H54 (cell line): Measurements from ENCODE around the gene PCED1B.

Source experiments
- DNase-seq: peaks from one replicate; pipeline ENCODE4 v3.0.0; 2011; ENCODE audit warnings: low spot score, mixed read lengths; ENCODE audit not compliant: insufficient read length
- FAIRE-seq: peaks from 3 replicates; lab custom pipeline; 2011; peaks lifted over from hg19 to GRCh38; lab: Jason Lieb, UNC
- POLR2A ChIP-seq: IDR thresholded peaks from 2 replicates; pipeline ENCODE4 v1.6.1; 2011; ENCODE audit warnings: low read depth, mild to moderate bottlenecking, low read length

PCED1B gene

DNA sequence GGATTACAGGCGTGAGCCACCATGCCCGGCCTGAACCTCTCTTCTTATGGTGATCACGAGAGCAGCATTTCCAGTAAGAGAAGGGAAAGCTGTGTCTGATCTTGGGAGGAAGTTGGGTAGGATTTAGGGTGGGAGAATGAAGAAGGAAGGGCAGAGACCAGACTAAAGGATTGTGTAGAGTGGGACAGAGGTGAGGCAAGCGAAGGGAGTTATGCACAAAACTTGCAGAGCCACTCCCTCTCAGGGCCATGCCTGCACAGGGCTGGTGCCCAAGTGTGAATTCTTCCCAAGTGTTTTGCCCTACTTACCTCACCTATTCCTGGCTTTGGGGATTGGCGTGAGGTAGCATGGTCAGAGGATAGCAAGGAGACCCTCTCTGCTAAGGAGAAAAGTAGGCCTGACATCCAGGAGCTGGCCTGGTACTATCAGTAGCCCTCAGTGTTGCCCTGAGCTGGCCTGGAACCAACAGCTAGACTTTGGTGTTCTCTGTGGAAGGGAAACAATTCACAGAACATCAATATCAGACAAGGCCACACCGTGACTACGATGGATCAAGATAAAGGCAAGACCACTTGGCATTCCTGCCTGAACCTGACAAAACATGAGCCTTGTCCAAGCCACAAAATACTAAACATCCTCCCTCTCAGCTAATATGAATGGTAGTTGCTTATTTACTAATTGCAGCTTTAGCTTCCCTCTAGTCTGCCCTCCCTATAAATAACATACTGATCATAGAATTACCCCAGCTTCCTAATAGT is 201.3 kb downstream of the PCED1B start:
- TF ChIP-seq POLR2A: no peak
- FAIRE-seq: no peak

DNA sequence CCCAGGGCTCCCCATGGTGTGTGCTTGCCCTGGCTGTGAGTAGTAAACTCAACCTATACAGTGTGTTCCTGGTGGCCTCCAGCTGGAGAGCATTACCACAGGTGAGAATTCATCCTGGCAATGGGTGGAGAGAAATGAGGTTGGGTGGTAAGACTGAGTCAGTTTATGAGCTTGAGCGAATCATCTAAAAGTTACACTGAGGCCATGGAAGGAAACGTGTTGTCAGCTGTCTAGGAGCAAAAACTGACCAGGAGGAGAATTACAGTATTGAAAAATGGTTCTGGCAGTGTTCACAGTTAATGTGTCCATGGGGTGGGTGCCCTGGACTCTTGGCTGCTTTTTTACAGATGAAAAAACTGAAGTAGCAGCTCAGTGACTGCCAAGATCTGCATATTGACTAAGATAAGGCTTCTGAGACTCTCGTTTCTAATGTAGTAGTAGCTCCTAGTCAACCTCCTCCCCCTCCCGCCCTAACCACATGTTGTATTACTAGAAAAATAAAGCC is 202.3 kb downstream of the PCED1B start:
- TF ChIP-seq POLR2A: no peak
- DNase-seq: no peak
- FAIRE-seq: no peak

More for the DNA sequence above, 201.3 kb downstream of the PCED1B start:
- no peak for DNase-seq

DNA sequence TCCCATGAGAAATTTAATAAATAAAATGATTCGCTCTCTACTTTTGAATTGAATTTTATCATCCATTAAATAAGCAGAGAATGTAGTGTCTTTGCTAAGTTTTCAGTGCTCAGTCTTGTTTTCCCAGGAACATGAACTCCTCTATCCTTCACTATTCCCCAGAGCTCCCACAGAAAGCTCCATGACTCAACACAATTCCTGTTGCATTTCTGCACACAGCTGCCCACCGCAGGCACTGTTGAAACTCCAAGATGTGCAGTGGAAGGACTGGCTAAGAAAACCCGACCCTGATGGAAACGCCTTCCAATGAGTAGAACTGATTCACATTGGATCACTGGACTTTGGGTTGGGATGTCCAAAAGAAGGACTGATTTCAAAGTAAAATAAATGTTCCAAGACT is 202.8 kb downstream of the PCED1B start:
- no peak for TF ChIP-seq POLR2A
- no peak for DNase-seq
- no peak for FAIRE-seq
